ENCODE measurements around the gene LRRC17.

GRCh38 chr7:102983602-102984001 lies 70.8 kb downstream of the LRRC17 start:
- no peak for TF ChIP-seq CTCF (IDR thresholded peaks at IDR 0.05)
- TF ChIP-seq POLR2AphosphoS5 (IDR thresholded peaks at IDR 0.05): no peak

Data from prostate gland (tissue), 2 donors.